SK-N-SH treated with all-trans-retinoic acid at 6 μM for 48 hours (cell line): ENCODE measurements around the gene AUNIP.

Experiments used
- ATAC-seq: fragments of 200-7000 bp; cut with Tn5 transposase; 3 replicates; pipeline ENCODE4 v1.9.1; 2020; ENCODE audit warnings: mild to moderate bottlenecking, moderate library complexity
- ARNTL ChIP-seq: fragments of 450-650 bp; formaldehyde crosslinking; IDR thresholded peaks from 2 replicates; pipeline ENCODE4 v1.5.0; 2020; ENCODE audit warnings: low read depth, mild to moderate bottlenecking, moderate library complexity, borderline replicate concordance
- BACH2 ChIP-seq: fragments of 250-450 bp; sonication (Bioruptor Pico); IDR thresholded peaks from 2 replicates; pipeline ENCODE4 v1.9.0; 2021; ENCODE audit warnings: mild to moderate bottlenecking, borderline replicate concordance
- CREB5 ChIP-seq: fragments of 250-450 bp; sonication (Bioruptor Pico); IDR thresholded peaks from 2 replicates; pipeline ENCODE4 v1.5.1; 2020; ENCODE audit warnings: low read depth, mild to moderate bottlenecking, moderate library complexity
- CSDC2 ChIP-seq: fragments of 250-450 bp; sonication (Bioruptor Pico); IDR thresholded peaks from 2 replicates; pipeline ENCODE4 v1.5.0; 2020; ENCODE audit warnings: mild to moderate bottlenecking, moderate library complexity
- CSRNP3 ChIP-seq: fragments of 250-450 bp; sonication (Bioruptor Pico); IDR thresholded peaks from 2 replicates; pipeline ENCODE4 v1.5.1; 2021; ENCODE audit warnings: mild to moderate bottlenecking, moderate library complexity
- ESRRG ChIP-seq: fragments of 250-450 bp; sonication (Bioruptor Pico); IDR thresholded peaks from 2 replicates; pipeline ENCODE4 v1.6.1; 2021; ENCODE audit warnings: mild to moderate bottlenecking
- GLIS3 ChIP-seq: fragments of 250-450 bp; sonication (Bioruptor Pico); IDR thresholded peaks from 2 replicates; pipeline ENCODE4 v1.5.0; 2020; ENCODE audit warnings: mild to moderate bottlenecking, moderate library complexity
- ISL1 ChIP-seq: fragments of 250-450 bp; sonication (Bioruptor Pico); IDR thresholded peaks from 2 replicates; pipeline ENCODE4 v2.1.2; 2022; ENCODE audit warnings: mild to moderate bottlenecking, moderate library complexity
- OSR1 ChIP-seq: fragments of 250-450 bp; sonication (Bioruptor Pico); IDR thresholded peaks from 2 replicates; pipeline ENCODE4 v1.8.0; 2022; ENCODE audit warnings: moderate library complexity, mild to moderate bottlenecking, inconsistent platforms
- PATZ1 ChIP-seq: fragments of 250-450 bp; sonication (Bioruptor Pico); IDR thresholded peaks from 2 replicates; pipeline ENCODE4 v1.8.0; 2020; ENCODE audit warnings: mild to moderate bottlenecking, moderate library complexity, borderline replicate concordance
- POU6F1 ChIP-seq: fragments of 250-450 bp; sonication (Bioruptor Pico); IDR thresholded peaks from 2 replicates; pipeline ENCODE4 v1.8.0; 2021; ENCODE audit warnings: low read depth, mild to moderate bottlenecking, moderate library complexity, borderline replicate concordance
- PPARA ChIP-seq: fragments of 250-450 bp; sonication (Bioruptor Pico); IDR thresholded peaks from 2 replicates; pipeline ENCODE4 v1.5.0; 2020; ENCODE audit warnings: mild to moderate bottlenecking, borderline replicate concordance
- RARB ChIP-seq: fragments of 250-450 bp; sonication (Bioruptor Pico); IDR thresholded peaks from 2 replicates; pipeline ENCODE4 v1.8.0; 2021; ENCODE audit warnings: mild to moderate bottlenecking, moderate library complexity
- SNAI2 ChIP-seq: fragments of 250-450 bp; sonication (Bioruptor Pico); IDR thresholded peaks from 2 replicates; pipeline ENCODE4 v1.5.0; 2020; ENCODE audit warnings: mild to moderate bottlenecking, moderate library complexity
- TOX ChIP-seq: fragments of 250-450 bp; sonication (Bioruptor Pico); IDR thresholded peaks from 2 replicates; pipeline ENCODE4 v1.8.0; 2021; ENCODE audit warnings: mild to moderate bottlenecking, moderate library complexity, borderline replicate concordance
- TSHZ2 ChIP-seq: fragments of 250-450 bp; sonication (Bioruptor Pico); IDR thresholded peaks from 2 replicates; pipeline ENCODE4 v1.5.0; 2020; ENCODE audit warnings: mild to moderate bottlenecking, moderate library complexity
- ZC3H10 ChIP-seq: fragments of 250-450 bp; sonication (Bioruptor Pico); IDR thresholded peaks from 2 replicates; pipeline ENCODE4 v1.5.1; 2021; ENCODE audit warnings: mild to moderate bottlenecking, moderate library complexity
- ZFP3 ChIP-seq: fragments of 250-450 bp; sonication (Bioruptor Pico); IDR thresholded peaks from 2 replicates; pipeline ENCODE4 v1.5.0; 2020; ENCODE audit warnings: mild to moderate bottlenecking, moderate library complexity
- ZFP30 ChIP-seq: fragments of 450-650 bp; formaldehyde crosslinking; IDR thresholded peaks from 2 replicates; pipeline ENCODE4 v1.5.0; 2022; ENCODE audit warnings: mild to moderate bottlenecking, moderate library complexity
- ZNF565 ChIP-seq: fragments of 450-650 bp; formaldehyde crosslinking; conservative IDR thresholded peaks from 2 replicates; pipeline ENCODE4 v1.5.0; 2020; ENCODE audit warnings: low read depth, mild to moderate bottlenecking, moderate library complexity
- ZNF8 ChIP-seq: fragments of 450-650 bp; formaldehyde crosslinking; IDR thresholded peaks from 2 replicates; pipeline ENCODE4 v1.5.0; 2020; ENCODE audit warnings: mild to moderate bottlenecking, moderate library complexity

AUNIP gene

GRCh38 chr1:25858906-25859789, at the start of gene AUNIP:
TSS of gene AUNIP (minus strand) at chr1:25859457. CDS start at chr1:25859357, 100 bp downstream.
- TF ChIP-seq SNAI2 (CRISPR knock-in tag): no peak
- no peak for TF ChIP-seq ARNTL (CRISPR knock-in tag)
- TF ChIP-seq ZNF8 (CRISPR knock-in tag): no peak
- no peak for TF ChIP-seq CSRNP3 (CRISPR knock-in tag)
- no peak for TF ChIP-seq CSDC2 (CRISPR knock-in tag)
- ATAC-seq: peak; percentile 96

GRCh38 chr1:25909040-25909439, 49.8 kb upstream of the AUNIP start:
- ATAC-seq: no peak
- TF ChIP-seq ARNTL (CRISPR knock-in tag): no peak
- TF ChIP-seq CREB5: no peak
- TF ChIP-seq ZNF565 (CRISPR knock-in tag): no peak
- TF ChIP-seq CSDC2 (CRISPR knock-in tag): no peak
- no peak for TF ChIP-seq GLIS3 (CRISPR knock-in tag)
- no peak for TF ChIP-seq ESRRG (CRISPR knock-in tag)
- no peak for TF ChIP-seq ZNF8 (CRISPR knock-in tag)
- TF ChIP-seq TOX (CRISPR knock-in tag): no peak
- no peak for TF ChIP-seq OSR1 (CRISPR knock-in tag)
- TF ChIP-seq PATZ1 (CRISPR knock-in tag): no peak
- TF ChIP-seq RARB (CRISPR knock-in tag): no peak
- no peak for TF ChIP-seq ZFP3
- no peak for TF ChIP-seq TSHZ2 (CRISPR knock-in tag)
- TF ChIP-seq ZC3H10 (CRISPR knock-in tag): no peak
- TF ChIP-seq PPARA: no peak
- TF ChIP-seq ZFP30 (CRISPR knock-in tag): no peak
- TF ChIP-seq ISL1: no peak
- TF ChIP-seq CSRNP3 (CRISPR knock-in tag): no peak
- TF ChIP-seq POU6F1 (CRISPR knock-in tag): no peak
- TF ChIP-seq BACH2 (CRISPR knock-in tag): no peak
